Adrenal gland (tissue), 12 donors: ENCODE data around the gene RABGAP1. TPM values are rescaled to one million over a fixed set of nuclear protein-coding genes. Genes with fewer than 3 reads are reported as not detected.

Experiments used
- DNase-seq, 7 donors: peaks; one replicate each; pipeline ENCODE4 v3.0.0-alpha.2; 2019 to 2020
- H3K27ac ChIP-seq, 5 donors: fragments of 200-600 bp; sonication (generic) in 4 of 5; 1 replicate in 3 of 5; 2 replicates in 2 of 5; pipeline versions ENCODE4 v1.5.1 to v1.8.0; 2016 to 2020; ENCODE audit warnings: mild to moderate bottlenecking in 1 of 5
- H3K27me3 ChIP-seq: fragments of 200-600 bp; 2 replicates; pipeline ENCODE4 v1.8.0; 2021
- H3K36me3 ChIP-seq, 2 donors: fragments of 200-600 bp; replicated peaks in 1 of 2; 1 replicate in 1 of 2; 2 replicates in 1 of 2; pipeline versions ENCODE4 v1.5.1 to v1.8.0; 2018 to 2022
- H3K4me1 ChIP-seq, 2 donors: fragments of 200-600 bp; replicated peaks in 1 of 2; 1 replicate in 1 of 2; 2 replicates in 1 of 2; pipeline versions ENCODE4 v1.5.1 to v1.8.0; 2018 to 2021
- H3K4me3 ChIP-seq, 4 donors: fragments of 200-600 bp; sonication (generic) in 3 of 4; one replicate each; pipeline ENCODE4 v1.5.1; 2016 to 2018
- H3K9me3 ChIP-seq, 3 donors: fragments of 200-600 bp; sonication (generic) in 1 of 3; replicated peaks in 1 of 3; 1 replicate in 2 of 3; 2 replicates in 1 of 3; pipeline versions ENCODE4 v1.5.1 to v1.8.0; 2016 to 2021
- POLR2A ChIP-seq, 2 donors: fragments of 450-650 bp; IDR thresholded peaks; one replicate each; pipeline ENCODE4 v1.6.1; 2017; ENCODE audit warnings: antibody characterized with exemption in 2 of 2, mild to moderate bottlenecking in 2 of 2, moderate library complexity in 1 of 2
- WGBS, 4 donors: extraction: QIAGEN DNeasy Blood & Tissue Kit in 2 of 4; methylation state at CpG; one replicate each; pipeline versions ENCODE4 v1.1.5 to v1.1.7; 2013 to 2017; 5-methylcytosine and 5-hydroxymethylcytosine counted together
- intact Hi-C, 2 donors: fragments of 100-400 bp; cut with DNase I; formaldehyde crosslinking; loops; one replicate each; pipeline versions ENCODE4 v1.14.1 to v1.15.0; 2022 to 2023
- polyA plus RNA-seq, 3 donors: library from polyadenylated mRNA; stranded (reverse); fragments of 200-250 nt in 2 of 3; fragments of 350-450 nt in 1 of 3; fragmentation: Illumina TruSeq in 1 of 3; extraction: RNeasy Lipid Tissue Mini Kit (QIAGEN cat#74804) in 1 of 3; gene quantifications; one replicate each; pipeline ENCODE4 v1.2.3, GENCODE V29; 2013 to 2014
- total RNA-seq, 9 donors: library from RNA; depleted of rRNA in 4 of 9; stranded (reverse); fragments of >200 nt in 4 of 9; fragments of 120-200 nt in 1 of 9; fragmentation: NEBNext Ultra II Directional in 1 of 9; extraction: Animal tissue kit (Norgen Biotek cat#: 25700) in 1 of 9; gene quantifications; one replicate each; pipeline versions ENCODE4 v1.1.0 to v1.2.4, GENCODE V29; 2013 to 2023
- TF ChIP-seq, protein P1 (sequence below), 6 experiments: fragments of 450-650 bp in 4 of 6; fragments of 200-600 bp in 2 of 6; sonication (generic) in 1 of 6; IDR thresholded peaks; 1 replicate in 5 of 6; 2 replicates in 1 of 6; pipeline versions ENCODE4 v1.5.1 to v1.8.0; 2016 to 2021; ENCODE audit warnings: antibody characterized with exemption in 6 of 6, mild to moderate bottlenecking in 2 of 6, moderate library complexity in 1 of 6
- donor health status: healthy with polysubstance abuse.
- donor health status: Bipolar disorder and iron deficiency.
- donor health status: DM: yes; HTN: yes; CAD: no.
- donor health status: DM: no; HTN: no; CAD: no.
- donor health status: DM: no; HTN: no; CAD: no.
- donor health status: DM: yes; HTN: yes; CAD: no.

The RABGAP1 gene
- total and polyA plus RNA-seq, 12 donors: 8.5 to 62.3 (median 34.3) TPM

DNA sequence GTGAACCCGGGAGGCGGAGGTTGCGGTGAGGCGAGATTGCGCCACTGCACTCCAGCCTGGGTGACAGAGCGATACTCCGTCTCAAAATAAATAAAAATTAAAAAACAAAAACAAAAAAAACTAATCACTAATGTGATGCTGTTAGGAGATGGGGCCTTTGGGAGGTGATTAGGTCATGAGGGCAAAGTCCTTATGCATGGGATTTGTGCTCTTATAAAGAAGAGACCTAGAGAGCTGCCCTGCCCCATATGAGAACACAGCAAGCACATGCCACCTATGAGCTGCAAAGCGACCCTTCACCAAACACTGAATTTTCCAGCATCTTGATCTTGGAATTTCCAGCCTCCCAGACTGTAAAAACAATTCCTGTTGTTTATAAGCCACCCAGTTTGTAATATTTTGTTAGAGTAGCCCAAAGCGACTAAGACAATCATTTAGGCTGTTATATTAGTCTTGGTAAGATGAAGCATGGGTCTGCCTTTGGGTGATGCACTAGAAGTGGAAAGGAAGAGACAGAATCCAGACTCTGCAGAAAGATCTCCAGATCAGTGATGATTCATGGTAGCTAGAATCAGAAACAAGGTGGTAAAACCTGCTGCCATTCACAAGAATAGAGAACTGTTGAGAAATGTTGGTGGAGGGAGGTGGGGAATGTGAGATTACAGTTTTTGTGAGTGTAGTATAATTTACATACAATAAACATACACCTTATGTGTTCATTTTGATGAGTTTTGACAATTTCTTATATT, 118.8 kb downstream of the RABGAP1 start:
- TF ChIP-seq POLR2A (IDR thresholded peaks at IDR 0.05): no peak
- TF ChIP-seq, protein P1, sequence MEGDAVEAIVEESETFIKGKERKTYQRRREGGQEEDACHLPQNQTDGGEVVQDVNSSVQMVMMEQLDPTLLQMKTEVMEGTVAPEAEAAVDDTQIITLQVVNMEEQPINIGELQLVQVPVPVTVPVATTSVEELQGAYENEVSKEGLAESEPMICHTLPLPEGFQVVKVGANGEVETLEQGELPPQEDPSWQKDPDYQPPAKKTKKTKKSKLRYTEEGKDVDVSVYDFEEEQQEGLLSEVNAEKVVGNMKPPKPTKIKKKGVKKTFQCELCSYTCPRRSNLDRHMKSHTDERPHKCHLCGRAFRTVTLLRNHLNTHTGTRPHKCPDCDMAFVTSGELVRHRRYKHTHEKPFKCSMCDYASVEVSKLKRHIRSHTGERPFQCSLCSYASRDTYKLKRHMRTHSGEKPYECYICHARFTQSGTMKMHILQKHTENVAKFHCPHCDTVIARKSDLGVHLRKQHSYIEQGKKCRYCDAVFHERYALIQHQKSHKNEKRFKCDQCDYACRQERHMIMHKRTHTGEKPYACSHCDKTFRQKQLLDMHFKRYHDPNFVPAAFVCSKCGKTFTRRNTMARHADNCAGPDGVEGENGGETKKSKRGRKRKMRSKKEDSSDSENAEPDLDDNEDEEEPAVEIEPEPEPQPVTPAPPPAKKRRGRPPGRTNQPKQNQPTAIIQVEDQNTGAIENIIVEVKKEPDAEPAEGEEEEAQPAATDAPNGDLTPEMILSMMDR (IDR thresholded peaks at IDR 0.05): no peak
- intact Hi-C loops: no loop called here
- Histone ChIP-seq H3K4me3 (no peak overlapping the region), H3K27ac (no peak overlapping the region), H3K9me3 (no peaks in the 10 kb centered on the region), H3K4me1 (no peaks in the 10 kb centered on the region), H3K27me3 (no peaks in the 10 kb centered on the region), H3K36me3 (no peaks in the 10 kb centered on the region)
- DNase-seq: no peak
- WGBS, 4 donors: 97 to 99% (median 97%) methylated on average over 9 of the region's 9 CpGs

- DNase-seq: no peak
- H3K27me3 ChIP-seq: no peaks in the 10 kb centered on the region
- H3K27ac ChIP-seq: no peak overlapping the region
- TF ChIP-seq POLR2A (IDR thresholded peaks at IDR 0.05): no peak
- TF ChIP-seq, protein P1 (IDR thresholded peaks at IDR 0.05): no peak
- H3K4me1 ChIP-seq: no peaks in the 10 kb centered on the region
- intact Hi-C loops: no loop called here
- no peak overlapping the region for H3K4me3 ChIP-seq
- no peaks in the 10 kb centered on the region for H3K9me3 ChIP-seq
- H3K36me3 ChIP-seq: peaks cover 0 to 10% of the 10 kb centered on the region in 2 donors
- WGBS, 4 donors: 95 to 98% (median 97%) methylated on average over 7 of the region's 7 CpGs
Observed at GRCh38 chr9:123061216-123061615, 120.4 kb downstream of the RABGAP1 start.

DNA sequence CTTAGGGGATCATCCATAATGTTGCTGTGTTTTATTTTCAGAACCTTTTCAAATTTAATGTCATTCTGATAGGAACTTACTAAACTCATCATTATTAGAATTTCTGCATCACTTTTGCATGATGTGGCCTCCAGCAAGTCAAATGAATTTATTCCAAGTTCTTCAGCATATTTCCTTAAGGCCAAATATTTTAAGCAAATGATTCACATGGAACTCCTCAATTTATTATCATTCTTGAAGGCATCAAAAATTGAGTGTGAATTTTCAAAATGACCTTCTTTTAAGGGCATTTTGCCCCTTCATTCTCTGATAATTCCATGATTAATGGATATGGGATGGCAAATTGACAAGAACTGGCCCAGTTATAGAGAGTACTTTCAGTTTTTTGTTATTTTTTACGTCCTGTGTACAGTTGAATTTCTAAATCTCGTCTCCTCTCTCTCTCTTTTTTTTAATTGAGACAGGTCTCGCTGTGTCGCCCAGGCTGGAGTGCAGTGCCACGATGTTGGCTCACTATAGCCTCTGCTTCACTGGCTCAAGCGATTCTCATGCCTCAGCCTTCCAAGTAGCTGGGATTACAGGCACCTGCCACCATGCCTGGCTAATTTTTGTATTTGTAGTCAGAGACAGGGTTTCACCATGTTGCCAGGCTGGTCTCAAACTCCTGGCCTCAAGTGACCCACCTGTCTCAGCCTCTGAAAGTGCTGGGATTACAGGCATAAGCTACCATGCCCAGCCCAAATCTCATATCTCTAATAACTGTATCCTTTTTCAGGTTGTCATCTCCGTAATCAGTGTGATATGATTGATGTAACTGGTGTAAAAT, 121.7 kb downstream of the RABGAP1 start:
- 83 to 87% (median 84%) methylated on average over 7 of the region's 7 CpGs for WGBS, 4 donors
- no peaks in the 10 kb centered on the region for H3K27me3 ChIP-seq
- no peaks in the 10 kb centered on the region for H3K4me1 ChIP-seq
- no peak overlapping the region for H3K27ac ChIP-seq
- no peak overlapping the region for H3K4me3 ChIP-seq
- intact Hi-C loops: no loop called here
- DNase-seq: no peak
- TF ChIP-seq POLR2A (IDR thresholded peaks at IDR 0.05): no peak
- TF ChIP-seq, protein P1 (IDR thresholded peaks at IDR 0.05): no peak
- no peaks in the 10 kb centered on the region for H3K9me3 ChIP-seq
- H3K36me3 ChIP-seq: peaks cover 0 to 21% of the 10 kb centered on the region in 2 donors

DNA sequence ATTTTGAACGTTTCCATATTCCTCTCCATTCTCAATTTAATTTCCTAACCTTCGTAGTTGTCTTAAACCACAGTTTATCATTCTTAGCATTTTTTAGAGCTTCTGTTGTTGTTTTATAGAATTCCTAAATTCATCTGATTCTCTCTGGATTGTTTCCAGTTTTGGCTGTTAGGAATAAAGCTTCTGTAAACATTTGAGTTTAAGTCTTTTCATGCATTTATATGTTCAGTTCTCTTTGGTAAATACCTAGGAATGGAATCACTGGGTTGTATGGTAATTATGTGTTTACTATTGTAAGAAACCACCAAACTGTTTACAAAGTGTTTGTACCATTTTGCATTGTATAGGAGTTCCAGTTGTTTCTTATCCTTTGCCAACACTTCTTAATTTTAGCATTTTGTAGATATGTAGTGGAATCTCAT, 122.4 kb downstream of the RABGAP1 start:
- no peak for TF ChIP-seq POLR2A (IDR thresholded peaks at IDR 0.05)
- TF ChIP-seq, protein P1 (IDR thresholded peaks at IDR 0.05): no peak
- 71 to 82% (median 76%) methylated on average over 2 of the region's 2 CpGs for WGBS, 4 donors
- no peak overlapping the region for H3K4me3 ChIP-seq

More for the DNA sequence above, 122.4 kb downstream of the RABGAP1 start:
- no peak for DNase-seq
- intact Hi-C loops: no loop called here
- Histone ChIP-seq H3K36me3 (peaks cover 0 to 23% of the 10 kb centered on the region in 2 donors), H3K4me1 (no peaks in the 10 kb centered on the region), H3K27ac (no peak overlapping the region), H3K9me3 (no peaks in the 10 kb centered on the region), H3K27me3 (no peaks in the 10 kb centered on the region)
